ENCODE measurements around the gene KRTAP12-1.

DNA sequence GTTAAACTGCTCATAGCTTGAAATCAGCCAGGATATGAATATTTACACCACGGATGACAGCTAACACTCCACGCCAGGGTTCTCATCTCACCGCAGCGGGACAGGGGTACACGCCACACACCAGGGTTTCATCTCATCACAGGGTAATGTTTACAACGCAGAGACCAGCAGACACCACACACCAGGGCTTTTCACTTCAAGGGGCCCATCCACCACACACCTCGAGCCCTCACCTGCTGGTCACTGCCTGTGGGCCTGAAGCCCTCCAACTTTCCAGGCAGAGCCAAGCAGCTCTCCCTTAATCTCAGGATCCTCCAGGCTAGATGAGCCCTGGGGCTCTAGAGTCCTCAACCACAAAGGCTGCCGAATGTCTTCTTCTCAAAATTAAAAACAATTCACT, 13.7 kb upstream of the KRTAP12-1 start:
- TF ChIP-seq ARNTL (CRISPR knock-in tag; IDR thresholded peaks at IDR 0.05; ENCODE audit: borderline replicate concordance, low read depth) = no peak
- no peak for TF ChIP-seq TOX (CRISPR knock-in tag; IDR thresholded peaks at IDR 0.05; ENCODE audit: borderline replicate concordance)
- TF ChIP-seq, protein P1, sequence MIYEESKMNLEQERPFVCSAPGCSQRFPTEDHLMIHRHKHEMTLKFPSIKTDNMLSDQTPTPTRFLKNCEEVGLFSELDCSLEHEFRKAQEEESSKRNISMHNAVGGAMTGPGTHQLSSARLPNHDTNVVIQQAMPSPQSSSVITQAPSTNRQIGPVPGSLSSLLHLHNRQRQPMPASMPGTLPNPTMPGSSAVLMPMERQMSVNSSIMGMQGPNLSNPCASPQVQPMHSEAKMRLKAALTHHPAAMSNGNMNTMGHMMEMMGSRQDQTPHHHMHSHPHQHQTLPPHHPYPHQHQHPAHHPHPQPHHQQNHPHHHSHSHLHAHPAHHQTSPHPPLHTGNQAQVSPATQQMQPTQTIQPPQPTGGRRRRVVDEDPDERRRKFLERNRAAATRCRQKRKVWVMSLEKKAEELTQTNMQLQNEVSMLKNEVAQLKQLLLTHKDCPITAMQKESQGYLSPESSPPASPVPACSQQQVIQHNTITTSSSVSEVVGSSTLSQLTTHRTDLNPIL (CRISPR knock-in tag; IDR thresholded peaks at IDR 0.05; ENCODE audit: low read depth) = no peak
- TF ChIP-seq ZNF70 (CRISPR knock-in tag; IDR thresholded peaks at IDR 0.05) = no peak
- TF ChIP-seq, protein P2, sequence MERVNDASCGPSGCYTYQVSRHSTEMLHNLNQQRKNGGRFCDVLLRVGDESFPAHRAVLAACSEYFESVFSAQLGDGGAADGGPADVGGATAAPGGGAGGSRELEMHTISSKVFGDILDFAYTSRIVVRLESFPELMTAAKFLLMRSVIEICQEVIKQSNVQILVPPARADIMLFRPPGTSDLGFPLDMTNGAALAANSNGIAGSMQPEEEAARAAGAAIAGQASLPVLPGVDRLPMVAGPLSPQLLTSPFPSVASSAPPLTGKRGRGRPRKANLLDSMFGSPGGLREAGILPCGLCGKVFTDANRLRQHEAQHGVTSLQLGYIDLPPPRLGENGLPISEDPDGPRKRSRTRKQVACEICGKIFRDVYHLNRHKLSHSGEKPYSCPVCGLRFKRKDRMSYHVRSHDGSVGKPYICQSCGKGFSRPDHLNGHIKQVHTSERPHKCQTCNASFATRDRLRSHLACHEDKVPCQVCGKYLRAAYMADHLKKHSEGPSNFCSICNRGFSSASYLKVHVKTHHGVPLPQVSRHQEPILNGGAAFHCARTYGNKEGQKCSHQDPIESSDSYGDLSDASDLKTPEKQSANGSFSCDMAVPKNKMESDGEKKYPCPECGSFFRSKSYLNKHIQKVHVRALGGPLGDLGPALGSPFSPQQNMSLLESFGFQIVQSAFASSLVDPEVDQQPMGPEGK (CRISPR knock-in tag; IDR thresholded peaks at IDR 0.05; ENCODE audit: borderline replicate concordance) = no peak
- no peak for TF ChIP-seq ZFP30 (CRISPR knock-in tag; IDR thresholded peaks at IDR 0.05)
- no peak for TF ChIP-seq RARB (CRISPR knock-in tag; IDR thresholded peaks at IDR 0.05)
- TF ChIP-seq ZC3H10 (CRISPR knock-in tag; IDR thresholded peaks at IDR 0.05) = no peak

All from SK-N-SH treated with all-trans-retinoic acid at 6 μM for 48 hours (cell line).